ENCODE measurements around the gene LHFPL6. TPM values are rescaled to one million over a fixed set of nuclear protein-coding genes. Genes with fewer than 3 reads are reported as not detected.

LHFPL6 gene
- total RNA-seq, 2 donors from 2014 or later: 0.53 to 2.8 TPM

DNA sequence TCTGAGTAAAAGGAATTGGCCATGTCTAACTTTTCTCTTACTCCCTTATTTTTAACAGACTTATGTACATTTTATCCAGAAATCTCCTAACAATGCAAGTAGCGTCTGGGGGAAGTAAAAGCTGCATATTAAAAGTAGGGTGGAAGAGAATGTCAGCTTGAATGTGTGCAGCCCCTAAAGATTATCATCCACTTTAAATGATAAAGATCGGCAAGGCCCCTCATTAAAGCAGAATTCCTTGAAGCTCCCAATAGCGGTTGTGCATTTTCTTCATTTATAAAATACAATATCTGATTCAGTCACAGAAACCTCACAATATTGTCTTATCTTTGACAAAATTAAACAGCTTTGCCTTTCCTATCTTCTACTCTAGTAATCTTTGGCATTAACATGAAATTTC, 184.6 kb downstream of the LHFPL6 start:
- H3K4me1 ChIP-seq (ENCODE audit: control insufficient read depth, insufficient read depth, low read length): peaks cover 16% of the 10 kb centered on the region

DNA sequence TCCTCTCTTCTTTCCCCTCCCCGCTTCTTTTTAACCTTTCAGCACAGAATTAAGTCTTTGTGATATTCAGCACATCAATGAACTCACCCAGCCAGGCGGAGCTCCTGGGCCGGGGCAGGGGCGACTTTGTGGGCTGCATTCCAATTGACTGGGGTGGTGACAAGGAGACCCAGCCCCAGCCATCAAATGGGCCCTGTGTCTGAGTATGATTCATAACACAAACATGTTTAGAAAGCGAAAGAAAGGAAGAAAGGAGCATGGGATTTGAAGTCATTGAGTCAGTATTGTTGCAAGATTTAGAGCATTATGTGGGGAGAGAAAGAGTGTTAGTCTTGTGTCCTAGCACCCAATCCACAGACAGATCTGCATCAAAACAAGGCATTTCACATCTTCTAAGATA, 185.3 kb downstream of the LHFPL6 start:
- DNase-seq: peak; percentile 85
- peaks cover 9% of the 10 kb centered on the region for H3K27me3 ChIP-seq (ENCODE audit: control insufficient read depth, insufficient read depth, low read length, poor library complexity, severe bottlenecking)
- H3K27me3 Mint-ChIP-seq (ENCODE audit: insufficient read depth): peaks cover 41% of the 10 kb centered on the region
- TF ChIP-seq, protein P1, sequence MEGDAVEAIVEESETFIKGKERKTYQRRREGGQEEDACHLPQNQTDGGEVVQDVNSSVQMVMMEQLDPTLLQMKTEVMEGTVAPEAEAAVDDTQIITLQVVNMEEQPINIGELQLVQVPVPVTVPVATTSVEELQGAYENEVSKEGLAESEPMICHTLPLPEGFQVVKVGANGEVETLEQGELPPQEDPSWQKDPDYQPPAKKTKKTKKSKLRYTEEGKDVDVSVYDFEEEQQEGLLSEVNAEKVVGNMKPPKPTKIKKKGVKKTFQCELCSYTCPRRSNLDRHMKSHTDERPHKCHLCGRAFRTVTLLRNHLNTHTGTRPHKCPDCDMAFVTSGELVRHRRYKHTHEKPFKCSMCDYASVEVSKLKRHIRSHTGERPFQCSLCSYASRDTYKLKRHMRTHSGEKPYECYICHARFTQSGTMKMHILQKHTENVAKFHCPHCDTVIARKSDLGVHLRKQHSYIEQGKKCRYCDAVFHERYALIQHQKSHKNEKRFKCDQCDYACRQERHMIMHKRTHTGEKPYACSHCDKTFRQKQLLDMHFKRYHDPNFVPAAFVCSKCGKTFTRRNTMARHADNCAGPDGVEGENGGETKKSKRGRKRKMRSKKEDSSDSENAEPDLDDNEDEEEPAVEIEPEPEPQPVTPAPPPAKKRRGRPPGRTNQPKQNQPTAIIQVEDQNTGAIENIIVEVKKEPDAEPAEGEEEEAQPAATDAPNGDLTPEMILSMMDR (conservative IDR thresholded peaks at IDR 0.05): no peak
- no peaks in the 10 kb centered on the region for H3K36me3 ChIP-seq (ENCODE audit: control insufficient read depth, insufficient read depth, low read length)
- H3K9me3 ChIP-seq (ENCODE audit: control insufficient read depth, low read length): no peaks in the 10 kb centered on the region
- H3K4me3 Mint-ChIP-seq: peak overlapping the region; percentile 11
- H3K4me1 ChIP-seq (ENCODE audit: control insufficient read depth, insufficient read depth, low read length): peaks cover 16% of the 10 kb centered on the region
- H3K27ac Mint-ChIP-seq: no peak overlapping the region
- H3K9ac ChIP-seq (ENCODE audit: extremely low read depth, low read length, poor library complexity, severe bottlenecking): peak overlapping the region; percentile 5
- WGBS, 2 experiments (ENCODE audit: insufficient coverage in 1 of 2, insufficient read length in 1 of 2): 9 to 14% methylated on average over 3 to 5 of the region's 5 CpGs
- H3K4me3 ChIP-seq (ENCODE audit: low read length): peak overlapping the region; percentile 58
- peaks cover 23% of the 10 kb centered on the region for H3K4me1 Mint-ChIP-seq
- no peaks in the 10 kb centered on the region for H3K36me3 Mint-ChIP-seq (ENCODE audit: low read depth)
- no peaks in the 10 kb centered on the region for H3K9me3 Mint-ChIP-seq
- peak overlapping the region; percentile 97 for H3K27ac ChIP-seq (ENCODE audit: low read depth, low read length)

More for the DNA sequence above, 184.6 kb downstream of the LHFPL6 start:
- Histone ChIP-seq H3K27me3 (ENCODE audit: control insufficient read depth, insufficient read depth, low read length, poor library complexity, severe bottlenecking) (peaks cover 9% of the 10 kb centered on the region), H3K27ac (ENCODE audit: low read depth, low read length) (peak overlapping the region; percentile 97), H3K9me3 (ENCODE audit: control insufficient read depth, low read length) (no peaks in the 10 kb centered on the region), H3K36me3 (ENCODE audit: control insufficient read depth, insufficient read depth, low read length) (no peaks in the 10 kb centered on the region), H3K9ac (ENCODE audit: extremely low read depth, low read length, poor library complexity, severe bottlenecking) (no peak overlapping the region), H3K4me3 (ENCODE audit: low read length) (no peak overlapping the region)
- DNase-seq: no peak
- Mint-ChIP-seq H3K36me3 (ENCODE audit: low read depth) (no peaks in the 10 kb centered on the region), H3K4me1 (peaks cover 23% of the 10 kb centered on the region), H3K9me3 (no peaks in the 10 kb centered on the region), H3K27ac (no peak overlapping the region), H3K27me3 (ENCODE audit: insufficient read depth) (peaks cover 46% of the 10 kb centered on the region), H3K4me3 (no peak overlapping the region)
- TF ChIP-seq, protein P1 (conservative IDR thresholded peaks at IDR 0.05): no peak
- 21 to 35% methylated on average over 2 to 3 of the region's 3 CpGs for WGBS, 2 experiments (ENCODE audit: insufficient coverage in 1 of 2, insufficient read length in 1 of 2)

DNA sequence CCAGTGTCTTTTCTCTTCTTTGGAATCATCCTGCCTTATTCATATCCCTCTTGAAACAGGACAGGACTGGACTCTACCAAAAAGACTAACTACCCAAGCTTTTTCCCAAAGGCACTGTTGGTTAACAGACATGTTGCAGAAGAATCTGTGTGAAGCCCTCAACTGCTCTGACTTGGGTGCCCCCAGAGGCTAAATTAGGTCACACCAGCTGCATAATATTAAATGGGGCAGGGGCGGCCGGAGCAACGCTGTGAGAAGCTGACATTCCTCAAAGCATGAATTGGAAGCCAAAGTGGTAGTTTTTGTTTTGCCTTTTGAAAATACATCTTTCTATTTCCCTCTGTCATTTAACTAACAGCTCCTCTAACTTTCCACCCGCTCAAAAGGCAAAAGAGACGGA, 185.9 kb downstream of the LHFPL6 start:
- peak overlapping the region; percentile 11 for H3K4me3 Mint-ChIP-seq
- H3K9me3 Mint-ChIP-seq: no peaks in the 10 kb centered on the region
- no peaks in the 10 kb centered on the region for H3K36me3 Mint-ChIP-seq (ENCODE audit: low read depth)
- peaks cover 16% of the 10 kb centered on the region for H3K4me1 ChIP-seq (ENCODE audit: control insufficient read depth, insufficient read depth, low read length)
- H3K27ac Mint-ChIP-seq: no peak overlapping the region
- H3K27ac ChIP-seq (ENCODE audit: low read depth, low read length): peak overlapping the region; percentile 97
- peak overlapping the region; percentile 5 for H3K9ac ChIP-seq (ENCODE audit: extremely low read depth, low read length, poor library complexity, severe bottlenecking)
- H3K27me3 Mint-ChIP-seq (ENCODE audit: insufficient read depth): peaks cover 41% of the 10 kb centered on the region
- H3K36me3 ChIP-seq (ENCODE audit: control insufficient read depth, insufficient read depth, low read length): no peaks in the 10 kb centered on the region
- WGBS, 2 experiments (ENCODE audit: insufficient coverage in 1 of 2, insufficient read length in 1 of 2): 16 to 19% methylated on average over 3 to 5 of the region's 5 CpGs
- peak overlapping the region; percentile 58 for H3K4me3 ChIP-seq (ENCODE audit: low read length)
- peaks cover 9% of the 10 kb centered on the region for H3K27me3 ChIP-seq (ENCODE audit: control insufficient read depth, insufficient read depth, low read length, poor library complexity, severe bottlenecking)
- peaks cover 23% of the 10 kb centered on the region for H3K4me1 Mint-ChIP-seq
- H3K9me3 ChIP-seq (ENCODE audit: control insufficient read depth, low read length): no peaks in the 10 kb centered on the region
- peak; percentile 77 for DNase-seq
- TF ChIP-seq, protein P1 (conservative IDR thresholded peaks at IDR 0.05): peak; percentile 78
